Activated CD4-positive, alpha-beta T cell treated with anti-CD3 and anti-CD28 coated beads, Interleukin-2, Interleukin-6, amounts not matched to agents 100 ng/mL and 50 ng/mL, durations not matched to agents 16 hours and 8 hours (primary cell): ENCODE measurements around the gene RALY.

Experiments
- DNase-seq: peaks from one replicate; pipeline ENCODE4 v3.0.0-alpha.2; 2020

RALY gene

GRCh38 chr20:34052414-34052813, 58.7 kb downstream of the RALY start:
- DNase-seq, result no peak

GRCh38 chr20:34055290-34055689, 61.6 kb downstream of the RALY start:
- DNase-seq, result no peak

GRCh38 chr20:34058831-34059230, 65.1 kb downstream of the RALY start:
- no peak for DNase-seq

- no peak for DNase-seq
Measured at GRCh38 chr20:34060970-34061369, 67.3 kb downstream of the RALY start.

- no peak for DNase-seq
Measured at GRCh38 chr20:34061695-34062094, 68.0 kb downstream of the RALY start.

- DNase-seq, result no peak
Measured at GRCh38 chr20:34062570-34063482, 69.1 kb downstream of the RALY start.

GRCh38 chr20:34064286-34064685, 70.6 kb downstream of the RALY start:
- DNase-seq, result no peak

GRCh38 chr20:34065260-34065659, 71.5 kb downstream of the RALY start:
- no peak for DNase-seq

GRCh38 chr20:34066476-34067090, 72.9 kb downstream of the RALY start:
- no peak for DNase-seq

- no peak for DNase-seq
Measured at GRCh38 chr20:34068001-34068400, 74.3 kb downstream of the RALY start.

GRCh38 chr20:34069341-34070078, 75.8 kb downstream of the RALY start:
- DNase-seq, result peak; percentile 56

- DNase-seq, result no peak
Measured at GRCh38 chr20:34070079-34070439, 76.3 kb downstream of the RALY start.

GRCh38 chr20:34070859-34071258, 77.1 kb downstream of the RALY start:
- DNase-seq, result no peak

GRCh38 chr20:34072076-34072475, 78.4 kb downstream of the RALY start:
- no peak for DNase-seq

- DNase-seq, result no peak
Measured at GRCh38 chr20:34072778-34073177, 79.1 kb downstream of the RALY start.

GRCh38 chr20:34074101-34074760, 80.5 kb downstream of the RALY start:
- peak; percentile 33 for DNase-seq

GRCh38 chr20:34075647-34076046, 81.9 kb downstream of the RALY start:
- no peak for DNase-seq

- DNase-seq, result no peak
Measured at GRCh38 chr20:34076952-34077351, 83.2 kb downstream of the RALY start.

- DNase-seq, result no peak
Measured at GRCh38 chr20:34078540-34078939, 84.8 kb downstream of the RALY start.

GRCh38 chr20:34079818-34080217, 86.1 kb downstream of the RALY start:
- DNase-seq, result no peak

GRCh38 chr20:34082232-34082887, 88.6 kb downstream of the RALY start:
- DNase-seq, result no peak

GRCh38 chr20:34083137-34083536, 89.4 kb downstream of the RALY start:
- DNase-seq, result no peak

GRCh38 chr20:34083781-34084180, 90.1 kb downstream of the RALY start:
- DNase-seq, result no peak
